ENCODE data around the gene MAP3K12. TPM values are rescaled to one million over a fixed set of nuclear protein-coding genes. Genes with fewer than 3 reads are reported as not detected.

MAP3K12 gene
- total and polyA plus RNA-seq, 2 of the 13 experiments (the other 11 are each of a cell fraction or from before 2014, with no cell fraction given) = 0.20 to 1.1 TPM

- peak; percentile 100 for TF ChIP-seq ZFX (CRISPR knock-in tag; IDR thresholded peaks at IDR 0.05; ENCODE audit: low read depth)
- TF ChIP-seq ZNF547 (CRISPR knock-in tag; IDR thresholded peaks at IDR 0.05) = no peak
- TF ChIP-seq ZEB1 (IDR thresholded peaks at IDR 0.05; ENCODE audit: insufficient replicate concordance, low read depth) = peak; percentile 46
- peak; percentile 80 for TF ChIP-seq ZNF740 (CRISPR knock-in tag; IDR thresholded peaks at IDR 0.05)
- peak; percentile 91 for TF ChIP-seq RBM39 (IDR thresholded peaks at IDR 0.05; ENCODE audit: low read depth, low read length, poor library complexity, severe bottlenecking)
- no peak for TF ChIP-seq ZNF431 (CRISPR knock-in tag; IDR thresholded peaks at IDR 0.05; ENCODE audit: borderline replicate concordance, low read depth)
- peak; percentile 100 for TF ChIP-seq ZFY (CRISPR knock-in tag; IDR thresholded peaks at IDR 0.05)
- TF ChIP-seq BORCS8-MEF2B (CRISPR knock-in tag; IDR thresholded peaks at IDR 0.05) = peak; percentile 74; the same call in 1 of the 2 replicates
- TF ChIP-seq ZNF557 (CRISPR knock-in tag; IDR thresholded peaks at IDR 0.05) = no peak
- TF ChIP-seq SATB2 (CRISPR knock-in tag; IDR thresholded peaks at IDR 0.05) = peak; percentile 79; the same call in 1 of the 2 replicates
- no peak for TF ChIP-seq ZNF577 (CRISPR knock-in tag; IDR thresholded peaks at IDR 0.05; ENCODE audit: borderline replicate concordance, low read depth)
- no peak for TF ChIP-seq SIX4 (CRISPR knock-in tag; IDR thresholded peaks at IDR 0.05)
- TF ChIP-seq MAZ (IDR thresholded peaks at IDR 0.05; ENCODE audit: borderline replicate concordance, low read depth, low read length) = peak; percentile 40; the same call in 1 of the 2 replicates
- no peak; the same call in 1 of the 2 replicates for TF ChIP-seq MAZ (CRISPR knock-in tag; IDR thresholded peaks at IDR 0.05; ENCODE audit: low read depth)
- 0 out of 2 replicates have a peak, but pooled peaks have one; percentile 17 for TF ChIP-seq HOXA3 (CRISPR knock-in tag; IDR thresholded peaks at IDR 0.05)
- TF ChIP-seq ZNF264 (CRISPR knock-in tag; IDR thresholded peaks at IDR 0.05) = peak; percentile 30; the same call in 1 of the 2 replicates
- peak; percentile 33; the same call in 1 of the 2 replicates for TF ChIP-seq SIN3A (IDR thresholded peaks at IDR 0.05; ENCODE audit: borderline replicate concordance, low read depth, low read length)
- no peak for TF ChIP-seq ZNF326 (CRISPR knock-in tag; IDR thresholded peaks at IDR 0.05; ENCODE audit: borderline replicate concordance)
- 0 out of 2 replicates have a peak, but pooled peaks have one; percentile 29 for TF ChIP-seq AHDC1 (CRISPR knock-in tag; IDR thresholded peaks at IDR 0.05; ENCODE audit: borderline replicate concordance)
- peak; percentile 75; the same call in 1 of the 2 replicates for TF ChIP-seq YEATS2 (CRISPR knock-in tag; IDR thresholded peaks at IDR 0.05; ENCODE audit: borderline replicate concordance)
- TF ChIP-seq ATF4 (CRISPR knock-in tag; IDR thresholded peaks at IDR 0.05) = no peak; a peak in 1 of 4 replicates
- peak; percentile 55; the same call in 1 of the 2 replicates for TF ChIP-seq REPIN1 (CRISPR knock-in tag; IDR thresholded peaks at IDR 0.05; ENCODE audit: borderline replicate concordance, low read depth)
These were observed 46.8 kb downstream of the MAP3K12 start (continued) for GRCh38 chr12:53452159-53453077.

Data from HepG2 (cell line).